Measurements from ENCODE around the gene TNFAIP8L3.

DNA sequence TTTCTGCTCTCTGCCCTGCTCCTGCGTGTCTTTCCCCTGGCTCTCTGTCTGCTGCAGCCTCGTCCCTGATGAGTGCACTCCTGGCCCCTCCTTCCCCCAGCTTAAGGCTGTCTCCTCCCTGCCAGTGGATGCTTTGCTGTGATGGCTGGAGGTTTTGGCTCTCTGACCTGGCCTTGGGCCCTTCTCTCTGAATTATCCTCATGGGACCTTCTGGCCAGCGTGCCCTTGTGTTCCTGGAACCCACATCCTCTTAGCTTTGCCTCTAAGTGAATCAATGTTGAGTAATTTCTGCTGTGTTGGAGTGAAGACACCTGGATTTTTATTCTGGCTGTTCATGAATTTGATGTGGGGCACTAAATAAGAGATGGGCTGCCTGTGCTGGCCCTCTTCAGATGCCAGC is 9.8 kb upstream of the TNFAIP8L3 start:
- TF ChIP-seq, protein P1, sequence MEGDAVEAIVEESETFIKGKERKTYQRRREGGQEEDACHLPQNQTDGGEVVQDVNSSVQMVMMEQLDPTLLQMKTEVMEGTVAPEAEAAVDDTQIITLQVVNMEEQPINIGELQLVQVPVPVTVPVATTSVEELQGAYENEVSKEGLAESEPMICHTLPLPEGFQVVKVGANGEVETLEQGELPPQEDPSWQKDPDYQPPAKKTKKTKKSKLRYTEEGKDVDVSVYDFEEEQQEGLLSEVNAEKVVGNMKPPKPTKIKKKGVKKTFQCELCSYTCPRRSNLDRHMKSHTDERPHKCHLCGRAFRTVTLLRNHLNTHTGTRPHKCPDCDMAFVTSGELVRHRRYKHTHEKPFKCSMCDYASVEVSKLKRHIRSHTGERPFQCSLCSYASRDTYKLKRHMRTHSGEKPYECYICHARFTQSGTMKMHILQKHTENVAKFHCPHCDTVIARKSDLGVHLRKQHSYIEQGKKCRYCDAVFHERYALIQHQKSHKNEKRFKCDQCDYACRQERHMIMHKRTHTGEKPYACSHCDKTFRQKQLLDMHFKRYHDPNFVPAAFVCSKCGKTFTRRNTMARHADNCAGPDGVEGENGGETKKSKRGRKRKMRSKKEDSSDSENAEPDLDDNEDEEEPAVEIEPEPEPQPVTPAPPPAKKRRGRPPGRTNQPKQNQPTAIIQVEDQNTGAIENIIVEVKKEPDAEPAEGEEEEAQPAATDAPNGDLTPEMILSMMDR (IDR thresholded peaks at IDR 0.05; ENCODE audit: borderline replicate concordance, extremely low read depth, low read length, poor library complexity, severe bottlenecking) = no peak
- TF ChIP-seq EZH2 (IDR thresholded peaks at IDR 0.05; ENCODE audit: borderline replicate concordance, low read depth, low read length, severe bottlenecking) = no peak
